Measurements from ENCODE around the gene MPPED1. TPM values are rescaled to one million over a fixed set of nuclear protein-coding genes. Genes with fewer than 3 reads are reported as not detected.

Gene MPPED1
- total and polyA plus RNA-seq, 3 experiments from 2014 or later = not detected

GRCh38 chr22:43433451-43434274 lies 21.8 kb downstream of the MPPED1 start:
- POLR2A ChIA-PET = no interaction called here

GRCh38 chr22:43434275-43434927 lies 22.6 kb downstream of the MPPED1 start:
- Mint-ChIP-seq H3K9me3 (no peaks in the 10 kb centered on the region), H3K4me3 (no peak overlapping the region), H3K27ac (no peak overlapping the region), H3K36me3 (no peaks in the 10 kb centered on the region), H3K27me3 (peaks cover 14 to 40% of the 10 kb centered on the region in 2 donors), H3K4me1 (no peaks in the 10 kb centered on the region)
- H3K27me3 ChIP-seq (ENCODE audit: insufficient read depth, low read length, poor library complexity, severe bottlenecking) = peaks cover 6% of the 10 kb centered on the region
- H3K4me3 ChIP-seq (ENCODE audit: low read length) = no peak overlapping the region
- DNase-seq = no peak
- CTCF ChIA-PET = no interaction called here
- no peaks in the 10 kb centered on the region for H3K9me3 ChIP-seq (ENCODE audit: low read length)
- POLR2A ChIA-PET = no interaction called here
- no peaks in the 10 kb centered on the region for H3K36me3 ChIP-seq (ENCODE audit: insufficient read depth, low read length)
- H3K27ac ChIP-seq (ENCODE audit: low read depth, low read length) = no peak overlapping the region
- no peaks in the 10 kb centered on the region for H3K4me1 ChIP-seq (ENCODE audit: insufficient read depth, low read length)

More at GRCh38 chr22:43433451-43434274, 21.8 kb downstream of the MPPED1 start:
- Mint-ChIP-seq H3K27ac (no peak overlapping the region), H3K9me3 (no peaks in the 10 kb centered on the region), H3K36me3 (no peaks in the 10 kb centered on the region), H3K27me3 (peaks cover 15 to 39% of the 10 kb centered on the region in 2 donors), H3K4me3 (no peak overlapping the region), H3K4me1 (no peaks in the 10 kb centered on the region)
- no peak for DNase-seq
- CTCF ChIA-PET = no interaction called here
- Histone ChIP-seq H3K36me3 (ENCODE audit: insufficient read depth, low read length) (no peaks in the 10 kb centered on the region), H3K4me1 (ENCODE audit: insufficient read depth, low read length) (no peaks in the 10 kb centered on the region), H3K4me3 (ENCODE audit: low read length) (no peak overlapping the region), H3K27ac (ENCODE audit: low read depth, low read length) (no peak overlapping the region), H3K27me3 (ENCODE audit: insufficient read depth, low read length, poor library complexity, severe bottlenecking) (peaks cover 6% of the 10 kb centered on the region), H3K9me3 (ENCODE audit: low read length) (no peaks in the 10 kb centered on the region)

- H3K9me3 ChIP-seq (ENCODE audit: low read length) = no peaks in the 10 kb centered on the region
- no peaks in the 10 kb centered on the region for H3K4me1 Mint-ChIP-seq
These were observed 23.1 kb downstream of the MPPED1 start for GRCh38 chr22:43434928-43435311.

GRCh38 chr22:43435851-43436811 lies 24.3 kb downstream of the MPPED1 start:
- Histone ChIP-seq H3K4me3 (ENCODE audit: low read length) (no peak overlapping the region), H3K27me3 (ENCODE audit: insufficient read depth, low read length, poor library complexity, severe bottlenecking) (no peaks in the 10 kb centered on the region), H3K27ac (ENCODE audit: low read depth, low read length) (no peak overlapping the region), H3K9me3 (ENCODE audit: low read length) (no peaks in the 10 kb centered on the region), H3K36me3 (ENCODE audit: insufficient read depth, low read length) (no peaks in the 10 kb centered on the region), H3K4me1 (ENCODE audit: insufficient read depth, low read length) (no peaks in the 10 kb centered on the region)
- peaks cover 9 to 34% of the 10 kb centered on the region in 2 donors for H3K27me3 Mint-ChIP-seq
- H3K27ac Mint-ChIP-seq = no peak overlapping the region
- H3K4me1 Mint-ChIP-seq = no peaks in the 10 kb centered on the region
- H3K9me3 Mint-ChIP-seq = no peaks in the 10 kb centered on the region
- DNase-seq = no peak
- POLR2A ChIA-PET = no interaction called here
- no peak overlapping the region for H3K4me3 Mint-ChIP-seq
- CTCF ChIA-PET = no interaction called here
- no peaks in the 10 kb centered on the region for H3K36me3 Mint-ChIP-seq

More at GRCh38 chr22:43434928-43435311, 23.1 kb downstream of the MPPED1 start:
- no peaks in the 10 kb centered on the region for H3K36me3 ChIP-seq (ENCODE audit: insufficient read depth, low read length)
- CTCF ChIA-PET = no interaction called here
- no peak overlapping the region for H3K27ac ChIP-seq (ENCODE audit: low read depth, low read length)
- Mint-ChIP-seq H3K27me3 (peaks cover 10 to 38% of the 10 kb centered on the region in 2 donors), H3K27ac (no peak overlapping the region), H3K9me3 (no peaks in the 10 kb centered on the region), H3K36me3 (no peaks in the 10 kb centered on the region), H3K4me3 (no peak overlapping the region)
- no peak overlapping the region for H3K4me3 ChIP-seq (ENCODE audit: low read length)
- POLR2A ChIA-PET = no interaction called here
- peaks cover 5% of the 10 kb centered on the region for H3K27me3 ChIP-seq (ENCODE audit: insufficient read depth, low read length, poor library complexity, severe bottlenecking)
- DNase-seq = no peak
- H3K4me1 ChIP-seq (ENCODE audit: insufficient read depth, low read length) = no peaks in the 10 kb centered on the region

GRCh38 chr22:43436868-43437267 lies 25.1 kb downstream of the MPPED1 start:
- CTCF ChIA-PET = no interaction called here
- Mint-ChIP-seq H3K27me3 (peaks cover 6 to 29% of the 10 kb centered on the region in 2 donors), H3K4me1 (no peaks in the 10 kb centered on the region), H3K4me3 (no peak overlapping the region), H3K27ac (no peak overlapping the region), H3K36me3 (no peaks in the 10 kb centered on the region), H3K9me3 (no peaks in the 10 kb centered on the region)
- no peak overlapping the region for H3K27ac ChIP-seq (ENCODE audit: low read depth, low read length)
- no peak overlapping the region for H3K4me3 ChIP-seq (ENCODE audit: low read length)
- H3K36me3 ChIP-seq (ENCODE audit: insufficient read depth, low read length) = no peaks in the 10 kb centered on the region
- DNase-seq = no peak
- H3K9me3 ChIP-seq (ENCODE audit: low read length) = no peaks in the 10 kb centered on the region
- POLR2A ChIA-PET = no interaction called here
- no peaks in the 10 kb centered on the region for H3K4me1 ChIP-seq (ENCODE audit: insufficient read depth, low read length)
- H3K27me3 ChIP-seq (ENCODE audit: insufficient read depth, low read length, poor library complexity, severe bottlenecking) = no peaks in the 10 kb centered on the region

- Mint-ChIP-seq H3K4me1 (no peaks in the 10 kb centered on the region), H3K36me3 (no peaks in the 10 kb centered on the region), H3K9me3 (peaks cover 0 to 1% (median 0%) of the 10 kb centered on the region in 5 donors), H3K27me3 (peaks cover 6 to 32% of the 10 kb centered on the region in 2 donors), H3K4me3 (no peak overlapping the region), H3K27ac (peak overlapping the region in 1 of 8 donors; percentile 35)
- H3K36me3 ChIP-seq (ENCODE audit: insufficient read depth, low read length) = no peaks in the 10 kb centered on the region
- no peaks in the 10 kb centered on the region for H3K27me3 ChIP-seq (ENCODE audit: insufficient read depth, low read length, poor library complexity, severe bottlenecking)
- H3K9me3 ChIP-seq (ENCODE audit: low read length) = no peaks in the 10 kb centered on the region
- no peak for DNase-seq
- no peaks in the 10 kb centered on the region for H3K4me1 ChIP-seq (ENCODE audit: insufficient read depth, low read length)
- H3K4me3 ChIP-seq (ENCODE audit: low read length) = no peak overlapping the region
- ChIA-PET POLR2A (no interaction called here), CTCF (no interaction called here)
- H3K27ac ChIP-seq (ENCODE audit: low read depth, low read length) = no peak overlapping the region
These were observed 26.2 kb downstream of the MPPED1 start for GRCh38 chr22:43437871-43438475.

- no peak overlapping the region for H3K4me3 ChIP-seq (ENCODE audit: low read length)
- ChIA-PET POLR2A (no interaction called here), CTCF (no interaction called here)
- Mint-ChIP-seq H3K4me1 (no peaks in the 10 kb centered on the region), H3K4me3 (no peak overlapping the region), H3K27ac (no peak overlapping the region), H3K36me3 (no peaks in the 10 kb centered on the region), H3K27me3 (peaks cover 9 to 31% of the 10 kb centered on the region in 2 donors), H3K9me3 (peaks cover 0 to 2% (median 0%) of the 10 kb centered on the region in 5 donors)
- no peak for DNase-seq
- H3K36me3 ChIP-seq (ENCODE audit: insufficient read depth, low read length) = no peaks in the 10 kb centered on the region
- no peaks in the 10 kb centered on the region for H3K27me3 ChIP-seq (ENCODE audit: insufficient read depth, low read length, poor library complexity, severe bottlenecking)
- no peaks in the 10 kb centered on the region for H3K4me1 ChIP-seq (ENCODE audit: insufficient read depth, low read length)
- H3K9me3 ChIP-seq (ENCODE audit: low read length) = no peaks in the 10 kb centered on the region
- H3K27ac ChIP-seq (ENCODE audit: low read depth, low read length) = no peak overlapping the region
These were observed 27.0 kb downstream of the MPPED1 start for GRCh38 chr22:43438666-43439347.
